GM18909 (cell line): ENCODE data around the gene PLCH1.
"Not testable (repeated sequence)": the region's sequence is repeated elsewhere in the genome, so short reads cannot be mapped to it uniquely, and the experiment has no call there.

Source experiments
- ATAC-seq: cut with Tn5 transposase; IDR thresholded peaks from one replicate; pipeline ENCODE4 v1.9.1; 2021; ENCODE audit warnings: mild to moderate bottlenecking; ENCODE audit not compliant: unreplicated experiment, poor library complexity

PLCH1 gene

DNA sequence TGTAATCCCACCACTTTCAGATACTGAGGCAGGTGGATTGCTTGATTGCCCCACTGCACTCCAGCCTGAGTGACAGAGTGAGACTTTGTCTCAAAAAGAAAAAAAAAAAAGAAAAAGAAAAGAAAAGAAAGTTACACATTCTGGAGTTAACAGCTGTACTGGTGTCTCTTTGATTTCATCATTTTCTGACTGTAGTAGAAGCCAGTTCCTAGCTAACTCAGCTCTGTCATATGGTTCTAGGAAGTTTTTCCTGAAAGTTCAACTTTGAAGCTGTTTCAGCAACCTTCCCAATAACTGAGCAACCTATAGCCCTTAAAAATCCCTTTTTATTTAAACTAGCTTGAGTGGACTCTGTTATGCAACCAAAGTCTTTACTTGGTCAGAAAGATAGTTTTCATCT, 346.8 kb downstream of the PLCH1 start:
- ATAC-seq: no peak

DNA sequence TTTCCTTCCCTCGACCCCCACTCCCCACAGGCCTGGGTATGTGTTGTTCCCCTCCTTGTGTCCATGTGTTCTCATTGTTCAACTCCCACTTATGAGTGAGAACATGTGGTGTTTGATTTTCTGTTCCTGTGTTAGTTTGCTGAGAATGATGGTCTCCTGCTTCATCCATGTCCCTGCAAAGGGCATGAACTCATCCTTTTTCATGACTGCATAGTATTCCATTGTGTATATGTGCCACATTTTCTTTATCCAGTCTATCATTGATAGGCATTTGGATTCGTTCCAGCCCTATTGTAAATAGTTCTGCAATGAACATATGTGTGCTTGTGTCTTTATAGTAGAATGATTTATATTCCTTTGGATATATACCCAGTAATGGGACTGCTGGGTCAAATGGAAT, 350.0 kb downstream of the PLCH1 start:
- not testable (repeated sequence) for ATAC-seq

GRCh38 chr3:155394240-155394639, 350.6 kb downstream of the PLCH1 start:
- no peak for ATAC-seq

- no peak for ATAC-seq
Measured at GRCh38 chr3:155393316-155393715, 351.6 kb downstream of the PLCH1 start.

DNA sequence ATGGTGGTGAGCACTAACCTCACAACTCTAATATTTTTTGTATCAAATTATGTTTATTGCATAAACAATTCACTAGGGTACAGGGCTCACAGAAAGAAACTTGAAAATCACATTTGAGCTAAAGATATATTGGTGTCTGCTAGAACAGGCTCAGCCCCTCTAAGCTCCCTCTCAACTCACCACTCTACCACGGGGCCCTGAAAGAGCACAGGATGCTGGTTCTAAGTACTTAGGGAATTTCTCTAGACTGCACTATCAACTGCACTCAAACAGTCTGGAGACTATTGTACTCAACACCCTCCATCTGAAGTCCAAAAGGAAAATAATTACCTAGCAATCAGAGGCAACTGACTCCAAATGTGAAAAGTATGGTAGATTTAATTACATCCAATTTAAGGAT, 352.7 kb downstream of the PLCH1 start:
- ATAC-seq: no peak

- no peak for ATAC-seq
Measured at GRCh38 chr3:155391551-155391958, 353.3 kb downstream of the PLCH1 start.

DNA sequence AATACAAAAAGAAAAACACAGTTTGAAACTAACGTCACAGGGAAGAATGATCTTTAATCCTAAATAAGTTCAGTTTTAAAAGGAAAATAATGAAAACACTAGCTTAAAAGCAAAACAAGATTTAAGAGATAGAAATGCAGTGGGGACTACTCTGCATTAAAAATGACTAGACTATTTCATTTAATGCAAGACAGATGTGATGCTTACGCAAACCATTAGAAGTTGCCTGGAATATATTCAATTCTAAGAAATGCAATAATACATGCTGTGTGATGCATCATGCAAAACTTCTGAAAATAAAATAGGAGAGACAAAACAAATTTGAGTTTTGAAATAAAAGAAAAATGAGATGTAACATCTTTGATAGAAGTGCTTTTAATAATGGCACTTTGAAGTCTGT, 353.8 kb downstream of the PLCH1 start:
- ATAC-seq: no peak

- ATAC-seq: no peak
Measured at GRCh38 chr3:155390351-155390750, 354.5 kb downstream of the PLCH1 start.

GRCh38 chr3:155388417-155388816, 356.5 kb downstream of the PLCH1 start:
- no peak for ATAC-seq

DNA sequence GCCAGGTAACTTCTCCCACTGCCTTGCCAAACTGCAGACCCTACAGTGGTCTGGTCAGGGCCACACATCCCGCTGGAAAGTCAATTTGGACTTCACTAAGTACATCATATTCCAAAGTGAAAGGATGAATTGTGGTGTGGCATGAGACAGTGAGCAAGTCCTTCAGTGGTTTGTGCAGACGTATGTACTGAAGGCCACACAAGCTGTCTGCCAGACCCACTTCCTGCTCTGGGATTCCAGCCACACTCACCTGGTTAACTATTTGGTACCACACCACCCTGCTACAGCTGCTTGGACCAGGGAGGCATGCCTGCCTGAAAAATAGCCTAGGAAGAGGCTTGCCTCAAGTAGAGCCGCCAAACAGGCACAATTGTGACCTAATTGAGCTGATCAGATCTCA, 357.3 kb downstream of the PLCH1 start:
- no peak for ATAC-seq

- ATAC-seq: no peak
Measured at GRCh38 chr3:155386919-155387318, 358.0 kb downstream of the PLCH1 start.

DNA sequence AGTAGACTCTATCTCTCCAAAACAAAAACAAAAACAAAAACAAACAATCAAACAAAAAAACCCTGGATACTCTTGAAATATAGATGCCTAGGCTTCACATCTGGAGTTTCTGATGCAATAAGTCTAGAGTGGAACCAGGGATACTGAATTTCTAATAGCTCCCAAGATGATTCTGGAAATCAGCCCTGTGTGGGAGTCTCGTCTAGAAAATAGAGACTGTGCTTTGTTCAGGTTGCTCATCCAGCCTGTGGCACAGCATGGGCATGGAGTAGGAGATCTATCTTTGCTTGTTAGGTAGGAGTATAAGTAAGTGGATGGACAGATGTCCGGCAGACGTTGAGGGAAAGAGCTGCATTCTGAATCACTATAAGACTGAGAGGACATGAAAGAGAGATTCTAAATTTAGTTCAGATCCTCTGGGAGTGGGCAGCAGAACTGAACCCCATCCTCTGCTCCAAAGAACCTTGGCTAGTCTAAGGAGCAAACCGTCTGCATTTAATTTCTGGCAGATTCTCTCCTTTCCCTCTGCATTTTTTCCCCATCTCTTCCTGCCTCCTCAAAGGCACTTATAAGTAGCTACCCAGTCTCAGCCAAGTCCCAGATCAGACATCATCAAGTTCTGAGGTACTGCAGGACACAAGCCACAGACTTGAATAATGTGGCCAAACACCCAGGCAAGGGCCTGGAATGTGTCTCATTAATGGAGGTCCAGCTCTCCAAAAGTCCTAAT, 358.8 kb downstream of the PLCH1 start:
- ATAC-seq: no peak

GRCh38 chr3:155382396-155383042, 362.4 kb downstream of the PLCH1 start:
- ATAC-seq: peak; percentile 62

GRCh38 chr3:155377847-155378246, 367.0 kb downstream of the PLCH1 start:
- ATAC-seq: no peak

GRCh38 chr3:155377071-155377470, 367.8 kb downstream of the PLCH1 start:
- no peak for ATAC-seq

GRCh38 chr3:155372281-155372680, 372.6 kb downstream of the PLCH1 start:
- no peak for ATAC-seq

DNA sequence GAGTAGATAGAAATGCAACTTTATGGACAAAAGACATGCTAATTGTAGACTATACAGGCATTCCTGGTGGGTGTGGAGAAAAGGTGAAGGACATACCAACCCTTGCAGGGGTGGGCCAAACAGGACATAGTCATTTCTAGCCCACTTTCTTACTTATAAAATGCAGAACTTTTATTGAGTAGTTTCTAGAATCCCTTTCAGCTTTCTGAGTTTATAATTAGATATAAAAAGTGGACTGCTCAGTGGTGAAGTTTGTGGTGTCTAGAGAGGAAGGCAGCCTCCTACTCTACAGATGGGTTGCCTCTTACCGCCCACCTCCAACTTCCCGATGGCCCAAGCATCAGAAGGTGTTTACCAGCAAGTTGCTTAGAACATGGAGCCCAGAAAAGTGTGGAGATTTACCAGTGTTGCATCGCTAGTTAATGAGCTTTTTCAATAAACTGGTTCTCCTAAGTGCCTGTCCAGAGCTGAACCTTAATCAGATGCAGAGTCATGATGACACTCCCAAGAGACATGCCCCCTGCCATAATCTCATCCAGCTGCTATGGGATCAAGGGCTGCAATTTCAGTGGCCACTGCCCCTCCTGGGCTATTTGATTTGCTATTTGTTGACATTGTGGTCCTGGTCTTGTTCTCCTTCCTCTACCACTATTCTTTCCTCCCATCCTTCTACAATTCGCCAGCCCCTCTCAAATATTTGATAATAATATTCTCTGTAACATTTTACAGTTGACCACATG, 373.9 kb downstream of the PLCH1 start:
- no peak for ATAC-seq

GRCh38 chr3:155370198-155370597, 374.7 kb downstream of the PLCH1 start:
- ATAC-seq: no peak

- no peak for ATAC-seq
Measured at GRCh38 chr3:155369735-155370134, 375.1 kb downstream of the PLCH1 start.

GRCh38 chr3:155369244-155369643, 375.6 kb downstream of the PLCH1 start:
- no peak for ATAC-seq

DNA sequence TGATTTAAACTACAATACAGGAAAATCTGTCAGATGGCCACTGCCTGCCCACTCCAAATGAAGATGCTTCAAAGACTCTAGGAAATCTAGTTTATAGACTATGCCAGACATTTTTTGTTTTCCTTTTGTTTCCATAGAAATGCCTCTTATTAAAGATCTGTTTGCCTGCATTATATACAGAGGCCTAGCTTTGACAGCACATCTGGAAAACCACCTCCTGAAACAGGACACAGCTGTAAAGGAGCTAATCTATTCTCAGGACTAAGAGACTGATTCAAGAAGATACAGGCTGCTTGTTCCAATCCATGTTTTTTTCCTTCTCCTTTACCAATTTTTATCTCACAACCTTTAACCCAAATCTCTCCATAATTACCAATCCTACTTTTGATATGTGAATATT, 376.1 kb downstream of the PLCH1 start:
- ATAC-seq: no peak
